Measurements from ENCODE around the gene ADD2. TPM values are rescaled to one million over a fixed set of nuclear protein-coding genes. Genes with fewer than 3 reads are reported as not detected.

Gene ADD2
- total RNA-seq, 6 experiments from 2014 or later = not detected

GRCh38 chr2:70678576-70679143 is 89.3 kb downstream of the ADD2 start:
- H3K36me3 Mint-ChIP-seq (ENCODE audit: low read depth) = no peaks in the 10 kb centered on the region
- no peak for DNase-seq
- H3K27ac Mint-ChIP-seq = no peak overlapping the region
- H3K9me3 Mint-ChIP-seq = no peaks in the 10 kb centered on the region
- H3K4me3 Mint-ChIP-seq = no peak overlapping the region
- H3K27me3 Mint-ChIP-seq (ENCODE audit: insufficient read depth) = peaks cover 45% of the 10 kb centered on the region
- no peaks in the 10 kb centered on the region for H3K4me1 Mint-ChIP-seq (ENCODE audit: low read depth)
- no peak for TF ChIP-seq CTCF (IDR thresholded peaks at IDR 0.05)

DNA sequence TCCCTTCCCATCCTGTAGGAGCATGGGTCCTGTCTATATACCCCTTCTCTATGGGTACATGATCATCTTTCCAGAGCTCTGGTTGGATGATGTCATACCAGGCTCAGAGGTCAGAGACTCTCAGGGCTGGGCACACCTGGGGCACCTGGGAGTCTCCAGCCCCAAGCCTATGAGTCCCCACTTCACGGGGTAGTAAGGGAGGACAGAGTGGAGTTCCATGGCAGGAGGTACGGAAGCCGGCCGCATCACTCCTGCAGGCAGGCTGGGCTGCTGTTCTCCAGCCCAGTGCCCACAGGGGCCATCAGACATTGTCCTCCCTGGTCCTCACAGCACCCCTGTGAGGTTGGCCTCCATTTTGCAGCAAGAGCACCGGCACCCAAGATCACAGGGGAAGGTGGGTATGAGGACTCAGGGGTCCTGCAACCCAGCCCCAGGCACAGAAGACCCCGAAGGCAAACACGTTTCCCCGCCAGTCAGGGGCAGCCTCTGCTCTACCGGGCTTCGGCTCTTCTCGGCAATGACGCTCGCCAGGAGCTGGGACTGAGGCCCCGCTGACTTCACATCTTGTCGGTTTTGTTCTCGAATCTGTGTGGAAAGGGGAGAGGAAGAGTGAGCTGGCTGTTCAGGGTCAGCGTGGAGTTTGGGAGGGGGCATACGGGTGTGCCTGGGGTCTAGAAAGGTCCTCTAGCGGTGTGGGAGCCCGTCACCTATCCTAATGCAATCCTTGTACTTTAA is 91.5 kb downstream of the ADD2 start:
- Mint-ChIP-seq H3K27me3 (ENCODE audit: insufficient read depth) (peaks cover 42% of the 10 kb centered on the region), H3K36me3 (ENCODE audit: low read depth) (no peaks in the 10 kb centered on the region), H3K4me1 (ENCODE audit: low read depth) (peaks cover 2% of the 10 kb centered on the region; the same call in 1 of the 2 replicates), H3K4me3 (no peak overlapping the region), H3K9me3 (no peaks in the 10 kb centered on the region), H3K27ac (no peak overlapping the region)
- TF ChIP-seq CTCF (IDR thresholded peaks at IDR 0.05) = no peak
- no peak for DNase-seq

DNA sequence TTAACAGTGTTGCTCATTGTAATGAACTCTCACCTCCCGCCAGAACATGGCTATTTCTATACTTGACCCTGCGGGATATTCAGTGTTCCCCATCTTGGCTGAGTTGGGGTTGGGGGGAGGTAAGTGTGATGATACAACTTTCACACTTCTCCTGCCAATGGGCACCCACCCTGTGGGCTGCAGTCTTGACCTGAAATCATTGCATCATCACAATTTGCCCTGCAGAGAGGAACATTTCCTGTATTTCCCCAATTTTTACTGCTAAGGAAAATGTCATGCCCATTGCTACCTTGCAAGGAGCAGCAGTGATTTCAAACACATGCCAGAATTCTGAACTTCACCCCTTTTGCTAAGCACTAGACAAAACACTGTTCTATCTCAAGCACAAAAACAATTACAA is 92.1 kb downstream of the ADD2 start:
- no peak for TF ChIP-seq CTCF (IDR thresholded peaks at IDR 0.05)
- Mint-ChIP-seq H3K4me3 (no peak overlapping the region), H3K9me3 (no peaks in the 10 kb centered on the region), H3K36me3 (ENCODE audit: low read depth) (no peaks in the 10 kb centered on the region), H3K27ac (no peak overlapping the region), H3K4me1 (ENCODE audit: low read depth) (peaks cover 6% of the 10 kb centered on the region; the same call in 1 of the 2 replicates), H3K27me3 (ENCODE audit: insufficient read depth) (peaks cover 42% of the 10 kb centered on the region)
- DNase-seq = no peak

GRCh38 chr2:70674636-70675430 is 93.2 kb downstream of the ADD2 start:
- H3K27ac Mint-ChIP-seq = no peak overlapping the region
- H3K4me1 Mint-ChIP-seq (ENCODE audit: low read depth) = peaks cover 6% of the 10 kb centered on the region; the same call in 1 of the 2 replicates
- no peak overlapping the region for H3K4me3 Mint-ChIP-seq
- H3K9me3 Mint-ChIP-seq = no peaks in the 10 kb centered on the region
- H3K27me3 Mint-ChIP-seq (ENCODE audit: insufficient read depth) = peaks cover 42% of the 10 kb centered on the region
- H3K36me3 Mint-ChIP-seq (ENCODE audit: low read depth) = no peaks in the 10 kb centered on the region
- no peak for TF ChIP-seq CTCF (IDR thresholded peaks at IDR 0.05)
- no peak for DNase-seq

DNA sequence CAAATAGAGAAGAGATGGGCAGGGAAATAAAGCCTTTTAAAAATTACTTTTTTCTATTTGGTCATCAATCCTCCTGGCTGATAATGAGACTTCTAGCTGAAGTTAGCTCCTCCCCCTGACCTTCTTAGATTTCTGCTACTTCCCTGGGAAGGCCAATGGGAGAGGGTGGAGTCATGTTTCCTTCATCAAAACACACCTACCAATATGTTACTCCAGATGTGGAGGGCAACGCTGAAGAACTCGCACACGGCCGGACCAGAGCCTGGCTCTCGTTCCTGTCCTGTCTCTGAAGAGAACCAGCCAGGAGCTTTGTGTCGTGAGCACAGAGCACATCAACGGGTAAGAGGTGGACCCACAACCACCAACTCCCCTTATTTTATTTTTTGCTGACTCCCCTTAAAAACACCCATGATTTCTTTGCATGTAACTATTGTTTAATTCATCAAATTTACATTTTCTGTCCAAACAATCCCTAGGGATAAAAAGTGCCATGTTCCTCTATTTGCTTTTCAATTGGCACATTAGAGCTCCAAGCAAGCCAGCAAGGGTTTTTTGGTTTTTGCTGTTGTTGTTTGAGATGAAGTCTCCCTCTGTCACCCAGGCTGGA is 94.9 kb downstream of the ADD2 start:
- no peak for TF ChIP-seq CTCF (IDR thresholded peaks at IDR 0.05)
- Mint-ChIP-seq H3K27me3 (ENCODE audit: insufficient read depth) (peaks cover 40% of the 10 kb centered on the region), H3K4me3 (no peak overlapping the region), H3K36me3 (ENCODE audit: low read depth) (no peaks in the 10 kb centered on the region), H3K4me1 (ENCODE audit: low read depth) (peaks cover 6% of the 10 kb centered on the region; the same call in 1 of the 2 replicates), H3K27ac (no peak overlapping the region), H3K9me3 (no peaks in the 10 kb centered on the region)
- DNase-seq = no peak
